Measurements from ENCODE around the gene WNT4. TPM values are rescaled to one million over a fixed set of nuclear protein-coding genes. Genes with fewer than 3 reads are reported as not detected.

Gene WNT4
- total and polyA plus RNA-seq, 2 donors (not counting 1 experiment from before 2014, with no cell fraction given): not detected

- Mint-ChIP-seq H3K4me3 (peak overlapping the region; percentile 54), H3K27me3 (no peaks in the 10 kb centered on the region), H3K4me1 (peaks cover 57% of the 10 kb centered on the region), H3K27ac (peak overlapping the region; percentile 87), H3K9me3 (ENCODE audit: insufficient read depth) (no peaks in the 10 kb centered on the region)
- WGBS (ENCODE audit: insufficient coverage): 75% methylated on average over 3 of the region's 8 CpGs
- ATAC-seq (ENCODE audit: low read depth) (no peak), DNase-seq (no peak)
- Histone ChIP-seq H3K79me2 (ENCODE audit: control insufficient read depth, insufficient read depth, low read length) (peaks cover 11% of the 10 kb centered on the region), H3K9me3 (ENCODE audit: control extremely low read depth in 1 of 3, control insufficient read depth in 2 of 3, insufficient read depth in 1 of 3, low read length in 2 of 3) (no peaks in the 10 kb centered on the region), H3K4me1 (ENCODE audit: control insufficient read depth in 2 of 2, insufficient read depth in 2 of 2, low read length in 2 of 2) (peaks cover 47 to 66% of the 10 kb centered on the region in 2 donors), H4K20me1 (ENCODE audit: control insufficient read depth, insufficient read depth, low read length, poor library complexity, severe bottlenecking) (peaks cover 67% of the 10 kb centered on the region), H3K36me3 (replicated peaks in 1 of 2; ENCODE audit: control extremely low read depth in 1 of 2, control insufficient read depth in 1 of 2, extremely low read depth in 1 of 2, insufficient read depth in 2 of 2, low read length in 1 of 2) (peaks cover 0 to 29% of the 10 kb centered on the region in 2 experiments), H3K27me3 (replicated peaks in 1 of 4; ENCODE audit: control extremely low read depth in 1 of 4, control insufficient read depth in 3 of 4, insufficient read depth in 4 of 4, low read length in 3 of 4) (no peaks in the 10 kb centered on the region), H3K27ac (ENCODE audit: low read length in 2 of 2) (peak overlapping the region; percentile 15 to 47), H3K4me3 (ENCODE audit: control extremely low read depth in 1 of 5, extremely low read depth in 1 of 5, insufficient read depth in 1 of 5, low read depth in 2 of 5, low read length in 4 of 5) (no peak overlapping the region), H2AFZ (ENCODE audit: insufficient read depth, low read depth, low read length, poor library complexity, severe bottlenecking) (no peak overlapping the region), H3K4me2 (replicated peaks; ENCODE audit: low read depth, low read length, poor library complexity, severe bottlenecking) (peak overlapping the region; percentile 31), H3K9ac (ENCODE audit: low read length) (no peak overlapping the region)
- intact Hi-C loops (cut with micrococcal nuclease): no loop called here
- ChIA-PET POLR2A (no interaction called here), CTCF (interaction anchor here (1.3 kb wide), 1 partner anchor 15 kb away, joined by 3 read pairs; no protein-coding TSS in a partner anchor)
- TF ChIP-seq CTCF (IDR thresholded peaks at IDR 0.05) (no peak), EZH2 (IDR thresholded peaks at IDR 0.05; ENCODE audit: borderline replicate concordance, insufficient read depth, low read depth, low read length, poor library complexity, severe bottlenecking) (no peak)
Measured at GRCh38 chr1:22118291-22118992, 24.5 kb downstream of the WNT4 start.

- Histone ChIP-seq H3K27me3 (replicated peaks in 1 of 4; ENCODE audit: control extremely low read depth in 1 of 4, control insufficient read depth in 3 of 4, insufficient read depth in 4 of 4, low read length in 3 of 4) (no peaks in the 10 kb centered on the region), H2AFZ (ENCODE audit: insufficient read depth, low read depth, low read length, poor library complexity, severe bottlenecking) (no peak overlapping the region), H3K4me1 (ENCODE audit: control insufficient read depth in 2 of 2, insufficient read depth in 2 of 2, low read length in 2 of 2) (peaks cover 47 to 66% of the 10 kb centered on the region in 2 donors), H4K20me1 (ENCODE audit: control insufficient read depth, insufficient read depth, low read length, poor library complexity, severe bottlenecking) (peaks cover 72% of the 10 kb centered on the region), H3K4me3 (ENCODE audit: control extremely low read depth in 1 of 5, extremely low read depth in 1 of 5, insufficient read depth in 1 of 5, low read depth in 2 of 5, low read length in 4 of 5) (no peak overlapping the region), H3K36me3 (replicated peaks in 1 of 2; ENCODE audit: control extremely low read depth in 1 of 2, control insufficient read depth in 1 of 2, extremely low read depth in 1 of 2, insufficient read depth in 2 of 2, low read length in 1 of 2) (peaks cover 0 to 34% of the 10 kb centered on the region in 2 experiments), H3K9me3 (ENCODE audit: control extremely low read depth in 1 of 3, control insufficient read depth in 2 of 3, insufficient read depth in 1 of 3, low read length in 2 of 3) (no peaks in the 10 kb centered on the region), H3K4me2 (replicated peaks; ENCODE audit: low read depth, low read length, poor library complexity, severe bottlenecking) (peak overlapping the region; percentile 31), H3K9ac (ENCODE audit: low read length) (no peak overlapping the region), H3K79me2 (ENCODE audit: control insufficient read depth, insufficient read depth, low read length) (peaks cover 11% of the 10 kb centered on the region), H3K27ac (ENCODE audit: low read length in 2 of 2) (peak overlapping the region; percentile 15 to 47)
- POLR2A ChIA-PET: no interaction called here
- Mint-ChIP-seq H3K4me3 (peak overlapping the region; percentile 54), H3K27me3 (no peaks in the 10 kb centered on the region), H3K27ac (peak overlapping the region; percentile 87), H3K4me1 (peaks cover 62% of the 10 kb centered on the region), H3K9me3 (ENCODE audit: insufficient read depth) (no peaks in the 10 kb centered on the region)
- ATAC-seq (ENCODE audit: low read depth) (no peak), DNase-seq (no peak)
- CTCF ChIA-PET: interaction anchor here (1.3 kb wide), 2 partner anchors 12 to 15 kb away, joined by 3 to 8 read pairs; no protein-coding TSS in a partner anchor
- 97% methylated on average over 3 of the region's 5 CpGs for WGBS (ENCODE audit: insufficient coverage)
- intact Hi-C loops (cut with micrococcal nuclease): no loop called here
- no peak for TF ChIP-seq EZH2 (IDR thresholded peaks at IDR 0.05; ENCODE audit: borderline replicate concordance, insufficient read depth, low read depth, low read length, poor library complexity, severe bottlenecking)
- TF ChIP-seq CTCF (IDR thresholded peaks at IDR 0.05): no peak
Measured at GRCh38 chr1:22117851-22118250, 25.0 kb downstream of the WNT4 start.
